Activated CD4-positive, alpha-beta T cell treated with anti-CD3 and anti-CD28 coated beads, Interleukin-2, Interleukin-6, amounts not matched to agents 100 ng/mL and 50 ng/mL, durations not matched to agents 16 hours and 8 hours (primary cell): Measurements from ENCODE around the gene STUB1.

Source experiments
- DNase-seq: peaks from one replicate; pipeline ENCODE4 v3.0.0-alpha.2; 2020

The STUB1 gene

DNA sequence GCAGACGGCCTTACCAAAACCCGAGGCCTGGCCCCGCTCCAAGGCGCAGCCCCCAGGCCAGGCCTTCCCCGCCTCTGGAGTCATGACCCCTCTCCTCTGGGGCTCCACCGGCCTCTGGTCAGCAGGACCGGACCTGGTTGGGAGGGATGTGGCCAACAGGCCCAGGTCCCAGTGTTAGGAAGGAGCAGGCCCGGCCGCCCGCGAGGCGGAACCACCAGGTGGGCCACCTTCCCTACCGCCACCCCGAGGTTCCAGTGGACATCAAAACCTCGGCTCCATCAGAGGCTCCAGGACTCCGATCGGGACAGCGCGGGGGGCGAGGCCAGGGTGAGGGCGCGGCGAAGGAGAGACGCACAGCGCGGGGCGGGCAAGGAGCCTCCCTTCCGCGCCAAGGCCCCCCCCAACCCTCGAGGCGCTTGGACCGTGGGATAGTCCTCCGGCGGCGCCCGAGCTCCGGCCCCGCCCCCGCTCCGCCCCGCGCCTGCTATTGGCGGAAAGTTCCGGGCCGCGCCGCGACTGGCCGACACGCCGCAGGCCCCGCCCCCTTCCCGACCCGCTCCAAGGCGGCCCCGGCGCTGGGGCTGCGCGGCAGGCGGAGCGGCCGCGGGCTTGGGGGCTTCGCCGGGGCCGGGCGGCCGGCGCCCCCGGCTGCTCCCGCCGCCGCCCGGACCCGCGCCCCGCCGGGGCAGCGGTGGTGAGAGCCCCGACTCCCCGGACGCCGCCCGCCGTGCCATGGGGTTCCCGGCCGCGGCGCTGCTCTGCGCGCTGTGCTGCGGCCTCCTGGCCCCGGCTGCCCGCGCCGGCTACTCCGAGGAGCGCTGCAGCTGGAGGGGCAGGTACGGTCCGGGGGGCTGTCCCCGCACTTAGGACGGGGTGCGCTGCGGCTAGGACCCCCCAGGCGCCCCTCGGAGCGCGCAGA lies 34.6 kb downstream of the STUB1 start, which contains the start of gene METRN:
TSS of gene METRN (plus strand) at position 561 of the 919 bp plus-strand sequence. CDS start at position 733, 172 bp downstream.
- DNase-seq: peak; percentile 93

DNA sequence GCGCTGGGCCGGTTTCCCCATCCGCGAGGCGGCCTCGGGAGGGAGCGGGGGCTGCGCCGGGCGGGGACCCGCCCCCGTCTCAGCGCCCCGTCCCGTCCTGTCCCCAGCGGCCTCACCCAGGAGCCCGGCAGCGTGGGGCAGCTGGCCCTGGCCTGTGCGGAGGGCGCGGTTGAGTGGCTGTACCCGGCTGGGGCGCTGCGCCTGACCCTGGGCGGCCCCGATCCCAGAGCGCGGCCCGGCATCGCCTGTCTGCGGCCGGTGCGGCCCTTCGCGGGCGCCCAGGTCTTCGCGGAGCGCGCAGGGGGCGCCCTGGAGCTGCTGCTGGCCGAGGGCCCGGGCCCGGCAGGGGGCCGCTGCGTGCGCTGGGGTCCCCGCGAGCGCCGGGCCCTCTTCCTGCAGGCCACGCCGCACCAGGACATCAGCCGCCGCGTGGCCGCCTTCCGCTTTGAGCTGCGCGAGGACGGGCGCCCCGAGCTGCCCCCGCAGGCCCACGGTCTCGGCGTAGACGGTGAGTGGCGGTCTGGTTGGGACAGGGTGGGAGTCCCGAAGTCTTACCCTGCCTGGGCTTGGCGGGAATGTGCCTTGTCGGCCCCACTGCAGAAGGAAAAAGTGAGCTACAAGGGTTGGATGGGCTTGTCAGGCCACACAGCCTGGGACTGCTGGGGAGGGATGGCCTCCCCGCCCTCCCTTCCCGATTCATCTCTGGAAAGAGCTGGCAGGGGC lies 35.4 kb downstream of the STUB1 start:
- DNase-seq: no peak

DNA sequence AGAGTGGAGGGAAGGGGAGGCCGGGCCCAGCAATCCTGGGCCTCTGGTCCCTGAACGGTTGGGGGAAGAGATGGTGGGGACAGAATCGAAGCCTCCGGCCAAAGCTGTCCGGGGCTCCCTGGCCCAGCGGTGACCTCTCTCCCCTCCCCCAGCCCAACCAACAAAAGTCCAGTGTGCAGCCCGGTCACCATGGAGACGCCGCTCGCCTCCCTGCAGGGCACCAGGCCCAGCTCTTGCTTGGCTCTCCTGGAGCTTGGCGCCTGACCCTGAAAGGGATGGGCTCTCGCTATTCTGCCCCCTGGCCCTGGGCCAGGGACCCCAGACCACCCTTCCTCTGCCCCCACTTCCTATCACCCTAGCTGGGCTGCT lies 36.0 kb downstream of the STUB1 start:
- no peak for DNase-seq

DNA sequence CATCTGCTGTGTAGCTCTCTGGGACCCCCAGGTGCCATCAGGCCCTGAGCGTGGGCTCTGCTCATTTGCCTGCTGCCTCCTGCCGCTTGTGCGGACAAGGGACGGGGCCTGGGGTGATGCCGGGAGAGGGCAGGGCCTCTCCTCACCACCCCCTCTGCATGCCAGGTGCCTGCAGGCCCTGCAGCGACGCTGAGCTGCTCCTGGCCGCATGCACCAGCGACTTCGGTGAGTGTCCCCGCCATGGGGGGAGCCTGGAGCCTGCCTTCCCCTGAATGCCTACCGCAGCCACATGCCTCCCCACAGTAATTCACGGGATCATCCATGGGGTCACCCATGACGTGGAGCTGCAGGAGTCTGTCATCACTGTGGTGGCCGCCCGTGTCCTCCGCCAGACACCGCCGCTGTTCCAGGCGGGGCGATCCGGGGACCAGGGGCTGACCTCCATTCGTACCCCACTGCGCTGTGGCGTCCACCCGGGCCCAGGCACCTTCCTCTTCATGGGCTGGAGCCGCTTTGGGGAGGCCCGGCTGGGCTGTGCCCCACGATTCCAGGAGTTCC lies 36.6 kb downstream of the STUB1 start:
- DNase-seq: no peak

DNA sequence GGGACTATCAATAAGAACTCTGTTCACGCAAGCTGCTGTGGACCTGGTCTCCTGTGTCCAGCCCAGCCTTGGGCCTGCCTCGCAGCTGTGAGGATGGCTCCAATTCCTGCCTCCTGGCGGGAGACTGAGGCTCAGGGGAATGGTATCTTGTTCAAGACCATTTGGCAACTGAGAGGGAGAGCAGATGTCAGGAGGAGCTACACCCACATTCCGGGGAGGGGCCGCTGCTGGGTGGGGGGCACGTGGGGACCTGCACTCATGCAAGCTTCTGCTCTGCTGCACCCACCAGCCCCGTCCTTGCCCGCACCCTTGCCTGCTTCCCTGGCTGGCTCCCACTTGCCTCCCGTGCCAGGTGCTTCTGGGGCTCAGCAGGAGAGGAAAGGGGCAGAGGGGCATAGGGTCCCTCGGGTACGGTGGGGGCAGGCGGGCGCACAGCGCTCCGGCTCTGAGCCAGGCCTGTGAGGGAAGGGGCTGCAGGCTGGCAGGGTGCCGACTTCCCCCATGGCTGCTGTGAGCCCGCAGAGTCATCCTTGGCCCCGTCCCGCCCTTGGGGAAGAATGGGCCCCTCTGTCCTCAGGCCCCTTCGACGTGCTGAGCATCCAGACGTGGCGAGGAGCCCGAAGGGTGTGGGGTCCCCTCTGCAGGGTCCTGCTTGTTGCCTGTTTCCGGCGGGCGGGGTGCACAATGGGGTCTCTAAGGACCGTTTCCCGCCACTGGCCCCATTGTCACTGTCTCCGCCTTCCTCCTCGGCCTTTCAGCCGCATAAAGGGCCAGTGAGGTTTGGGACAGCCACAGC lies 37.4 kb downstream of the STUB1 start:
- no peak for DNase-seq

DNA sequence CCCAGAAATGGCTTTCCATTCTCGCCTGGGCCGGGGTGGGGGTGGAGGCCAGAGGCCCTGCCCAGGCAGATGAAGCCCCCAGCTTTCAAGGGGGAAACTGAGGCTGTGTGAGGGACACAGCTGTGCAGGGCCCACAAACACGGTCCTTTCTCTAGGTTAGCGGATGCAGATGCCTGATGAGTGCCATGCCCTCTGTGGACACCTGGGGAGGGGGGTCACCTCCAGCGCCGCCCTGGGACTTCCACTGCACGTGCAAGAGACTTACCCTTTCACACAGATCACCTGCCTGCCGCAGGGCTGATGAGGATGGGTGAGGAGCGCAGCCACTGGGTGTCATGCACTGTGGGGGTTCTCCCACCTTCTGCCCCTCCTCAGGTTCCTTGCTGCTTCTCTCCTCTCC lies 38.2 kb downstream of the STUB1 start:
- DNase-seq: no peak

DNA sequence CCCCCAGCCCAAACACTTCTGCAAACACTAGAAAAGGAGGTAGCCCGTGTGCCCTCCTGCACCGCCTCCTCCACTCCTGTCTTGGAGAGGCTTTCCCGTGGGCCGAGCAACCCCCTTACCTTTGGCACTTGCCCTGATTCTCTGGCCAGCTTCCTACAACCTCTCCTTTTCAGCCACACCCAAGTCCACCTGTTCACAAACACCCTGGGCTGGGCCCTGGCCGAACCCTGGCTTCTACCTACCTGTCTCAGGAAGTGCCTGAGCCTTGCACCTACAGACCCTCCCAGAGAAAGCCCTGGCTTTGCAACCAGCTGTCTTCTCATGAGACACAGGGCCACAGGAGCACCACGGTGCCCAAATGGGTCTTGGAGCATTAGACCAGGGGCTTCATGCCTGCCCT lies 38.7 kb downstream of the STUB1 start:
- no peak for DNase-seq

DNA sequence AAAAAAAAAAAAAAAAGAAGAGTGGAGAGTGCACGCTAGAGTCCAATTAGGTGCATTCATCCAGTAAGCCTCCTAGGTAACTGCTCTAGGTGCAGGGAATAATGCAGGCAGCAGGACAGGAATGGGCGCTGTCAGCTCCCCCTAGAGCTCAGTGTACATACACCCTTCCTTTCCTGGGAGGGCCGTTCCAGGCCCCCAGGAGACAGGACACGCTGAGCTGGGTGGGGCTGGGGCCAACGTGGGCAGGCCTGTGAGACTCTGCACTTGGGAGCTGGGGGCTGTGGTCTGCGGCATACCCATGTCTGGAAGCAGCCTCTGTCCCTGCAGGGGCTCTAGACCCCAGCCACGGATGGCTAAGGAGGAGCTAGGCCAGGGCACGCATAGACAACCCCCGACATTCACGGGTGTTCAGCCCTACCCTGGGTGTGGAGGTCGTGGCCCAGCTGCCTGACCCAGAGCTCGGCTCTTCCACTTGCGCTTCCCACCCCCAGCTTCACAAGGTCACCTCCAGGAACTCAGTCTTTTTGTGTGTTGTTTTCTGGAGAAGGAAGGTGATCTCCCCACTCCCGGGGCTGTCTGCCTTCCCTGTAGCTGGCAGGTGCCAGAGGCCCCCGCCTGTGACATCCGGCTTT lies 39.7 kb downstream of the STUB1 start:
- peak; percentile 30 for DNase-seq

DNA sequence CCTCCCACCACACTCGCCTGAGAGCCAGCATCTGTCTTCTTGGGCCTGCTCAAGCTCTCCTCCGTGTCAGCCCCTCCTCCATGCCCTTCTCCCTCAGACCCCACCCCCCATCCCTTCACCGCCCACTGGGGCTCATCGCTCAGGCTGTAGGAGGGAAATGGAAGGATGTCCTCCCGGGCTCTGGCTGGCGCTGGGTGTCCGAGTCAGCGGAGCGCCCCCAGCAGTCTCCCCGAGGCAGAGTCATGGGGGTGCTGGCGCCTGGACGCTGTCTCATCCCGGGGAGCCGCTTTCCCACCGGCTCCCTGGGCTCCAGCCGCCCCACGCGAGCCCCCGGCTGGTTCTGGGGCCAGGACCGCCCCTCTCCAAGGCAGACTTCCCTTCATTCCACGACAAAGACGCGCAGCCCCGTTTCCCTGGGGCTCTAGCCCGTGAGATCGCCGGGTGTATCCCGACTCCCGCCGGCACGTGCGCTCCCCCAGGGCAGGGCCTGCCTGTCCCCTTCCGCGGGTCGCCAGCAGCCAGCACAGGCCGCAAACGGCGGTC lies 40.3 kb downstream of the STUB1 start:
- peak; percentile 73 for DNase-seq

DNA sequence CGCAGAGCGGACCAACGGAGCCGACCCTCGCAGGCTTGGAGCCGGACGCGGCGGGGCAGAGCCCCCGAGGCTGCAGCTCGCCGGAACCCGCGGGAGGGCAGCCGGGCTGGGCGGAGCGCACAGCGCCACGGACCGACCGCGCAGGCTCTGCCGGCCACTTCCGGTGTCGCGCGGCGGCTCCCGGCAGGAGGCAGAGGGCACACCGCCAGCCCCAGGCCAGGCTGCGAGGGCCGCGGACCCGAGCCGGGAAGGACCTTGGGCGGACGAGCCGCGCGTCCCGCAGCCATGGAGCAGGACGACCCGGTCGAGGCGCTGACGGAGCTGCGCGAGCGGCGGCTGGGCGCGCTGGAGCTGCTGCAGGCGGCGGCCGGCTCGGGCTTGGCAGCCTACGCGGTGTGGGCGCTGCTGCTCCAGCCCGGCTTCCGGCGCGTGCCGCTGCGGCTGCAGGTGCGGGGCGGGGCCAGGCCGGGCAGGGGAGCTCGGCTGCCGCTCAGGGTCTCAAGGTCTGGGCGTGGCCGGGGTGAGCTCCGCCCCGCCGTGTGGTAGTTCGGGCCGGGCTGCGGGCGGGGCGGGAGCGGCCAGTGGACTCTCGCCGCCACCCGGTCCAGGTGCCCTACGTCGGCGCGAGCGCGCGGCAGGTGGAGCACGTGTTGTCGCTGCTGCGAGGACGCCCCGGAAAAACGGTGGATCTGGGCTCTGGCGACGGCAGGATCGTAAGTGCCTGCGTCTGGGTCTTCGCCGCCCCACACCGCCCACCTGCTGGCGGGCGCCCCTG lies 41.0 kb downstream of the STUB1 start, which contains the start of gene ANTKMT:
TSS of gene ANTKMT (plus strand) at position 157 of the 775 bp plus-strand sequence. CDS start at position 286, 129 bp downstream.
- DNase-seq: peak; percentile 89

DNA sequence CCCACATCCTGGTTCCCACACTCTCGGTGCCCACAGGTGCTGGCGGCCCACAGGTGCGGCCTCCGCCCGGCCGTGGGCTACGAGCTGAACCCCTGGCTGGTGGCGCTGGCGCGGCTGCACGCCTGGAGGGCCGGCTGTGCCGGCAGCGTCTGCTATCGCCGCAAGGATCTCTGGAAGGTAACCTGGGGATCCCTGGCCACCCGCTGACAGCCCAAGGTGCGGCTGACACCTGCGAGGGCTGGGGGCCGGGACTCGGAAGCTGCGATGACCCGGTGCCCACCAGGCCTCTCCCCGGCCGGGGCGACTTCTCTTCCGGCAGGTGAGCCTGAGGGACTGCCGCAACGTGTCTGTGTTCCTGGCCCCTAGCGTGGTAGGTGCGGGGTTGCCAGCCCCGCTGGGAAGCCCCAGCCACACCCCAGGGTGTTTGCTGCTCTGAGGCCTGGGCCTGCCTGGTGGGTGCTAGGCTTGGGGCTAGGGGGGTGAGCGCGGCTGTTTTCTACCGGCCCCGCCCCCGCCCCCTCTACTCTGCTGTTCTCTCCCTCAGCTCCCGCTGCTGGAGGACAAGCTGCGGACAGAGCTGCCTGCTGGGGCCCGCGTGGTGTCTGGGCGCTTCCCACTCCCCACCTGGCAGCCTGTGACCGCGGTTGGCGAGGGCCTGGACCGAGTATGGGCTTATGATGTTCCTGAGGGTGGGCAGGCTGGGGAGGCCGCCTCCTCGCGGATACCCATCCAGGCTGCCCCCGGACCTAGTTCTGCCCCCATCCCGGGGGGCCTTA lies 41.7 kb downstream of the STUB1 start:
- no peak for DNase-seq

DNA sequence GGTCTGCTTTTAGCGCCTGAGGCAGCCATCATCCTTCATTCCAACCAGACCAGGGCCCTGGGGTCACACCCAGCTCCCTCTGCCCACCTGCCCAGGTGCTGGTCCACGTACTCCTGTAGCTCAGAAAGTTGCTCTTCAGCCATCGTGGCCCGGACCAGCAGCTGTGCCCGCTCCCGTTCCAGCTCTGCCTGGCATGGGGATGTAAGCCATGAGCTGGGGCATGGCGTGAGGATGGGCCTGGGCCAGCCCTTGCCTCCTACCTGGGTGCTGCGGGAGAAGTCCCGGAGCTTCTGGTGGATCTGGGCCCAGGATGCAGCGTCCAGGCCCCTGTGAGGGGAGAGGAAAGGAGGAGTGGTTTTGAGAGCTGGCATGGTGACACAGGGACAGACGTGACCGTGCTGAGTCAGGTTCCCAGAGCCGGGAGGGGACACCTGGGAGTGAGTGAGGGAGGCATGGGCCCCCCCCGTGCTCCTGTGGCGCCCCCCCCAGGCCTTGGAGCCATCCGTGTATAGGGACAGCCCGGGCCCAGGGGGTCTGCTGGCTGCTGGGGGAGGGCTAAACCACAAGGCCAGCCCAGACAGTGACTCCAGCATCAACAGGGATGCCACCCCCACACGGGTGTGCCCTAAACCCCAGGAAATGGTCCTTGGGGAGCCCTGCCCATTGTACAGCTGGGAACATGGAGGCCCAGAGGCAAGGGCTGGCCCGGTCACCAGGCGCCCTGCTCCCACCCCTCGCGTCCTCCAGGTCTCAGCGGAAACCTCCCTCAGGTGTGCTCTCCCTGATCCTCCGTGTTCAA lies 42.8 kb downstream of the STUB1 start:
- DNase-seq: no peak

DNA sequence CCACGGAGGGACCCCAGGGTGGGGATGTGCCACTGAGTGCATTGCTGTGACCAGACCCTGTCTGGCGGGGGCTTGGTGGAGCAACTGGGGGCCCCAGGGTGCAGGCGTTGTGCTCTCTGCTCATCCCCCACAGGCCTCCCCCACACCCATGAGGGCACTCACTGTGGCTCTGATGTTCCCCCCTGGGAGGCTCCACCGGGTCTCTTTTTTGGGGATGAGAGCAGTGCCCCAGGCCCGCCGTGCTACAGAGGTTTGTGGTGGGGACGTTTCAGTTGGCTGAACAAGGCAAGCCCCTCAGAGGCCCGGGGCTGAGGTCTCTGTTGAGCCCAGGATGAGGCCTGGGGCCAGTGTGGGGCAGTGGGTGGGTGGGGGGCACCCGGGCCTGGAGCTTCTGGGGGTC lies 43.5 kb downstream of the STUB1 start:
- no peak for DNase-seq

DNA sequence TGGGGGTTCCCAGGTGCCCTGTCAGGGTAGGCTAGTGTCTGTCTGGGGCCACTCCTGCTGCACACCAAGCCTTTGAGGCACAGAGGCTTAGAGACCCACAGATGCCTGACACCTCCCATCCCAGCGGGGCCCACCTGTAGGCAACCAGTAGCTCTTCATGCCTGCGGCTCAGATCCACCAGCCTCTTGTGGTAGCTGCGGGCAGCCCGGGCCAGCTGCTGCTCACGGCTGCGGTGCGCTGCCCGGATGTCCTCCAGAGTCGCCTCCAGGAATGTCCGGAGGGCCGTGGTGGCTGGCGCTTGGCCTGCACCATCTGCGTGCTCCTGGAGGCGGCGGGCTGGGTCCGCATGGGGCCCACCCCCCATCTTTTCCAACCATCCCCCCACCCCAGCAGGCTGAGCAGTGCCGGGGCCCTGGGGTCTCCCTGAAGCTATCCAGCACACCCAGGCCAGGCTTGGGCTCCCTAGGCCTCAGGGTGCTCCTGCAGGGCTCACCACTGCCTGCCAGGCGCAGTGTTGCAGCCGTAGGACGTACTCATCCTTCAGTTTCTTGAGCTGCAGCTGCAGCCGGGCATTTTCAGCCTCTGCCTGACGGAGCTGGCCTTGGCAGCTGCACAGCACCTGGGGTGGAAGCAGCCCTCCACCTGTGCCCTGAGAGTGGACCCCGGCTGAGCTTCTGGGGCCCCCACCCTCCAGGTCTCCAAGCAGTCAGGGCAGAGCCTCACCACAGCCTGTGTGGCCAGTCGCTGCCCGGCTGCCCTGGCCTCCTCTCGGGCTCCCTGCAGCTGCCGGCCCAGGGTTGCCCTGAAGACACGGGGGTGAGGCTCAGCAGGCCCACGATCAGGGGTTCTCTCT lies 44.2 kb downstream of the STUB1 start:
- DNase-seq: no peak

DNA sequence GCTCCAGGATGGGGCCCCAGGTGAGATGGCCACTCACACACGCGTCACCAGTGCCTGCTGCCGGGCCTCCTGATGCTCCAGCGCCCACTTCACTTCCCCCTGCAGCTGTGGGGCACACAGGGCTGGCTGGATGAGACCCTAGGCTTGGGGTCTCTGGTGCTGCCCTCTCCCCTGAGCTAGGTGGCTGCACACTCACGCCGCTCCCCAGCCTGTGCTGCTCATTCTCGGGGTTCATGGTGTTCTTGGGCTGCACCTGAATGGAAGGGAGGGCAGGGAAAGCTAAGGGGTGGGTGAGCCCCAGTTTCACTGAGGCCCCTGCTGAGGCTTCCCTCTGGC lies 44.8 kb downstream of the STUB1 start:
- no peak for DNase-seq

DNA sequence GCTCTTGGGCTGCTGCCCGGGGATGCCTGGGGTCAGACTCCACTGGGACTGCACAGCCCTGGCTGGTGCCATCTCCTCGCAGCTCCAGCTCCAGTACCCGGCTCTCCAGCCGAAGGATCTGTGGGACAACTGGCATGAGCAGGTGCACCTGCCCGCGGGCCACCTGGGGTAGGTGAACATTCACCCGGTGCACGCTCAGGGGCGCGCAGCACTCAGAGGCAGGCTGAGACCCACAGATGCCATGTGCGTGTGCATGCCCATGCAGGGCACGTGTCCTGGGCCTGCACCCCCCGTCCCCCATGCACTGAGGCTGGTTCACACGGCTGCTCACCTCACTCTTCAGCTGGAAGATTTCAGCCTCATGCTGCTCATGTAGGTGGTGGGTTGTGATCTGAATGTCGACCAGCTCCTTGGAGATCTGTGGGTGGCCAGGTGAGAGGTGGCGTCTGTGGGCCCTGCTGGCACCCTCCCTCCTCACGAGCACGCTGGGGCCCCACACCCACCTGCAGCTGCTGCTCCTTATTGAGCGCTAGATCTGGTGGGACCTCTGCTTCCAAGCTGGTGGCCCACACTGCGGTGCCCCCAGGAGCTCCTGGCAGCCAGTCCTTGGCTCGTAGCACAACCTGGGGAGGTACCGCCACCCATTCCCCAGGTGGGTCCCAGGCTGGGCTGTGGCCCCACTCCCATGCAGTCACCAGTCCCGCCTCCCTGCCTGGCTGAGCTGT lies 45.4 kb downstream of the STUB1 start:
- no peak for DNase-seq

DNA sequence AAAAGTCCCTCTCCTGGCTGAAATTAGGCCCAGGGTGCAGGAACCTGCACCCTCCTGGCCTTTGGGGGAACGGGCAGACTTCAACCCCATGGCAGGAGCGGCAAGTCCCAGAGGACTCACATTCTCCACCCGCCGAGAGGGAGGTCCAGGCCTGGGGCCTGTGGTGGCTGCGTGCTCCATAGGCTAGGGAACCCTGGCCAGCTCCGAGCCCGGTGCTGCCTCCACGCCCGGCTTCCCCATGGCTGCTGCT lies 45.9 kb downstream of the STUB1 start:
- DNase-seq: no peak
